Measurements from ENCODE around the gene ELOF1. TPM values are rescaled to one million over a fixed set of nuclear protein-coding genes. Genes with fewer than 3 reads are reported as not detected.

ELOF1 gene
- total and polyA plus RNA-seq, 2 experiments from 2014 or later: 30.3 to 72.6 TPM

DNA sequence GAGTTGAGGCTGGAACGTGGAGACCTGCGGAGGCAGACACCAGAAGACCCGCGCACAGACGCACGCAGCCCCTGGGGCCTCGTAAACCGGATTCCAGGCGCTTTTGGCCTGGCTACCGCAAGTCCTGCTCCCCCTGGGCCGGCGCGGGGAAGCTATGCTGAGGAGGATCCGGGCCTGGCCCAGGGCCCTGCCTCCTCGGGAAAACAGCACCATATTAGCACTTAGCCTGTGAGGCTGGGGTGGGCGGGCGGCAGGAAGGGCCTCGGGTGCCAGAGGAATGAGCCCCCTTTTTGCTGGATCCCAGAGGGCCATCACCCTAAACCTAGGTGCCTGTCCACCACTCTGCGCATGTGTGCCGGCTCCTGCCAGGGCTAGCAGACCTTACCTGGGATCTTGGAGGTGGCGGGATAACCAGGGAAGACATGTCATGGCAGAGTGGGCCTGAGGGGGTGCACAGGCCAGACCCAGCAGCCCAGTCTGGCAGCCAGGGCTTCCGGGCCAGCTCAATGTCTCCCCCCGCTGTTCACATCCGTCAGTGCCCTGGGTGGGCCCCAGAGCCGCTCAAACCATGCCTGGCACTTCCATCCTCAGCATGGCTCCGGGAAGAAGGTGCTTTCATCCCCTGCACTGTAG is 7.3 kb downstream of the ELOF1 start:
- no peak overlapping the region for H3K4me3 ChIP-seq
- H3K9me3 ChIP-seq (ENCODE audit: low read depth): no peaks in the 10 kb centered on the region
- WGBS (ENCODE audit: low lambda C conversion rate, missing lambda C conversion rate): 87% methylated on average over 25 of the region's 26 CpGs
- H3K4me2 ChIP-seq: no peak overlapping the region
- peaks cover 9% of the 10 kb centered on the region for H3K79me2 ChIP-seq
- TF ChIP-seq EZH2phosphoT487 (IDR thresholded peaks at IDR 0.05; ENCODE audit: low read depth, severe bottlenecking, unreplicated experiment): no peak
- TF ChIP-seq, protein P1, sequence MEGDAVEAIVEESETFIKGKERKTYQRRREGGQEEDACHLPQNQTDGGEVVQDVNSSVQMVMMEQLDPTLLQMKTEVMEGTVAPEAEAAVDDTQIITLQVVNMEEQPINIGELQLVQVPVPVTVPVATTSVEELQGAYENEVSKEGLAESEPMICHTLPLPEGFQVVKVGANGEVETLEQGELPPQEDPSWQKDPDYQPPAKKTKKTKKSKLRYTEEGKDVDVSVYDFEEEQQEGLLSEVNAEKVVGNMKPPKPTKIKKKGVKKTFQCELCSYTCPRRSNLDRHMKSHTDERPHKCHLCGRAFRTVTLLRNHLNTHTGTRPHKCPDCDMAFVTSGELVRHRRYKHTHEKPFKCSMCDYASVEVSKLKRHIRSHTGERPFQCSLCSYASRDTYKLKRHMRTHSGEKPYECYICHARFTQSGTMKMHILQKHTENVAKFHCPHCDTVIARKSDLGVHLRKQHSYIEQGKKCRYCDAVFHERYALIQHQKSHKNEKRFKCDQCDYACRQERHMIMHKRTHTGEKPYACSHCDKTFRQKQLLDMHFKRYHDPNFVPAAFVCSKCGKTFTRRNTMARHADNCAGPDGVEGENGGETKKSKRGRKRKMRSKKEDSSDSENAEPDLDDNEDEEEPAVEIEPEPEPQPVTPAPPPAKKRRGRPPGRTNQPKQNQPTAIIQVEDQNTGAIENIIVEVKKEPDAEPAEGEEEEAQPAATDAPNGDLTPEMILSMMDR (IDR thresholded peaks at IDR 0.05; ENCODE audit: poor library complexity): peak; percentile 10
- H4K20me1 ChIP-seq (ENCODE audit: insufficient read depth, poor library complexity, severe bottlenecking): peaks cover 7% of the 10 kb centered on the region
- H3K27ac ChIP-seq: no peak overlapping the region
- no peaks in the 10 kb centered on the region for H3K4me1 ChIP-seq (ENCODE audit: insufficient read depth)
- no peaks in the 10 kb centered on the region for H3K9me2 ChIP-seq (replicated peaks; ENCODE audit: insufficient read depth)
- DNase-seq (ENCODE audit: low spot score): no peak
- H3K27me3 ChIP-seq: no peaks in the 10 kb centered on the region
- H3K36me3 ChIP-seq (replicated peaks; ENCODE audit: insufficient read depth, low read depth): no peaks in the 10 kb centered on the region
- no peak overlapping the region for H2AFZ ChIP-seq

DNA sequence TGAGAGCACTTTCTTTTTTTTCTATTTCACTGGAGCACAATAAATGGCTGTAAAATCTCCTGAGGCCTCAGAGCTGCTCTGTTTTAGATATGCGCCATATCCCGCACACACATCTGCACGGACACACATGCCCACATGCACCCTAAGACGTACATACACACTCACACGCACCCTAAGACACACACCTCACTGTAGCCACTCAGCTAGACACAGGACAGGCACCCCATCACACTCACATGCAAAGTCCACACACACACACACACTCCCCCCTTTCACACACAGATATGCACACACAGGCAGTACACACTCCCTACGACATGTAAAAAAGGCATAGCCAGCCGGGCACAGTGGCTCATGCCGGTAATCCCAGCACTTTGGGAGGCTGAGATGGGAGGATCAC is 8.8 kb downstream of the ELOF1 start:
- Histone ChIP-seq H3K27ac (no peak overlapping the region), H3K79me2 (no peaks in the 10 kb centered on the region), H4K20me1 (ENCODE audit: insufficient read depth, poor library complexity, severe bottlenecking) (peaks cover under 1% of the 10 kb centered on the region), H3K9me3 (ENCODE audit: low read depth) (no peaks in the 10 kb centered on the region), H3K4me3 (no peak overlapping the region), H3K9me2 (replicated peaks; ENCODE audit: insufficient read depth) (no peaks in the 10 kb centered on the region), H2AFZ (no peak overlapping the region), H3K4me2 (no peak overlapping the region), H3K4me1 (ENCODE audit: insufficient read depth) (no peaks in the 10 kb centered on the region), H3K27me3 (no peaks in the 10 kb centered on the region), H3K36me3 (replicated peaks; ENCODE audit: insufficient read depth, low read depth) (no peaks in the 10 kb centered on the region)
- TF ChIP-seq, protein P1 (IDR thresholded peaks at IDR 0.05; ENCODE audit: poor library complexity): no peak
- TF ChIP-seq EZH2 (IDR thresholded peaks at IDR 0.05; ENCODE audit: borderline replicate concordance): no peak
- TF ChIP-seq EZH2phosphoT487 (IDR thresholded peaks at IDR 0.05; ENCODE audit: low read depth, severe bottlenecking, unreplicated experiment): no peak
- 95% methylated on average over 8 of the region's 8 CpGs for WGBS (ENCODE audit: low lambda C conversion rate, missing lambda C conversion rate)
- DNase-seq (ENCODE audit: low spot score): no peak

- H4K20me1 ChIP-seq (ENCODE audit: insufficient read depth, poor library complexity, severe bottlenecking): no peaks in the 10 kb centered on the region
- no peaks in the 10 kb centered on the region for H3K36me3 ChIP-seq (replicated peaks; ENCODE audit: insufficient read depth, low read depth)
- no peaks in the 10 kb centered on the region for H3K4me1 ChIP-seq (ENCODE audit: insufficient read depth)
- no peak for DNase-seq (ENCODE audit: low spot score)
- no peaks in the 10 kb centered on the region for H3K27me3 ChIP-seq
- no peak overlapping the region for H3K27ac ChIP-seq
- TF ChIP-seq, protein P1 (IDR thresholded peaks at IDR 0.05; ENCODE audit: poor library complexity): no peak
- TF ChIP-seq EZH2 (IDR thresholded peaks at IDR 0.05; ENCODE audit: borderline replicate concordance): no peak
- TF ChIP-seq EZH2phosphoT487 (IDR thresholded peaks at IDR 0.05; ENCODE audit: low read depth, severe bottlenecking, unreplicated experiment): no peak
- WGBS (ENCODE audit: low lambda C conversion rate, missing lambda C conversion rate): 93% methylated on average over 21 of the region's 24 CpGs
- H2AFZ ChIP-seq: no peak overlapping the region
- H3K4me3 ChIP-seq: no peak overlapping the region
- H3K79me2 ChIP-seq: no peaks in the 10 kb centered on the region
- H3K9me3 ChIP-seq (ENCODE audit: low read depth): no peaks in the 10 kb centered on the region
- H3K9me2 ChIP-seq (replicated peaks; ENCODE audit: insufficient read depth): no peaks in the 10 kb centered on the region
- no peak overlapping the region for H3K4me2 ChIP-seq
These were observed 9.6 kb downstream of the ELOF1 start for GRCh38 chr19:11549386-11549953.

Measured in hepatocyte (in vitro differentiated cells).